IMR-90 (cell line): ENCODE measurements around the gene VPS13C. TPM values are rescaled to one million over a fixed set of nuclear protein-coding genes. Genes with fewer than 3 reads are reported as not detected.

Experiments used
- ATAC-seq: fragments of 200-7000 bp; cut with Tn5 transposase; 2 replicates; pipeline ENCODE4 v1.9.1; 2020; ENCODE audit warnings: low read depth, mild to moderate bottlenecking, moderate library complexity
- BruUV-seq: library from RNA; stranded (reverse); fragments of 400-500 nt; replicated peaks from 2 replicates; lab custom pipeline; 2021; lab: Mats Ljungman, UMichigan
- CTCF ChIA-PET: fragments of 300-600 bp; formaldehyde crosslinking; extraction: SDS; loops from one replicate; lab custom pipeline; 2021; ENCODE audit warnings: antibody characterized with exemption; lab: Yijun Ruan, JAX
- POLR2A ChIA-PET: fragments of 300-600 bp; sonication (Branson Sonifier 250); formaldehyde crosslinking; loops from one replicate; lab custom pipeline; 2022; ENCODE audit warnings: antibody characterized with exemption; ENCODE audit not compliant: unreplicated experiment; lab: Charles Lee
- DNase-seq: peaks from one replicate; pipeline ENCODE4 v3.0.0; 2013
- H2AFZ ChIP-seq: replicated peaks from 2 replicates; pipeline ENCODE3; 2013; ENCODE audit warnings: low read length, mild to moderate bottlenecking; ENCODE audit not compliant: poor library complexity
- H2AK5ac ChIP-seq: 2 replicates; pipeline ENCODE4 v1.6.1; 2013; ENCODE audit warnings: low read depth, low read length, inconsistent platforms
- H2AK9ac ChIP-seq: replicated peaks from 2 replicates; pipeline ENCODE3; 2013; ENCODE audit warnings: mild to moderate bottlenecking, low read depth, low read length, moderate library complexity; ENCODE audit not compliant: poor library complexity
- H2BK120ac ChIP-seq: 2 replicates; pipeline ENCODE4 v1.6.1; 2013; ENCODE audit warnings: low read depth, low read length, inconsistent platforms
- H2BK15ac ChIP-seq: 3 replicates; pipeline ENCODE4 v1.6.1; 2013; ENCODE audit warnings: low read depth, low read length, inconsistent platforms
- H2BK20ac ChIP-seq: 2 replicates; pipeline ENCODE4 v1.6.1; 2013; ENCODE audit warnings: low read depth, mild to moderate bottlenecking, inconsistent platforms, low read length, moderate library complexity
- H2BK5ac ChIP-seq: 2 replicates; pipeline ENCODE4 v1.6.1; 2013; ENCODE audit warnings: mild to moderate bottlenecking, low read depth, low read length, inconsistent platforms; ENCODE audit not compliant: poor library complexity, severe bottlenecking
- H3K14ac ChIP-seq: replicated peaks from 2 replicates; pipeline ENCODE4 v1.6.1; 2013; ENCODE audit warnings: low read depth, low read length, inconsistent platforms
- H3K18ac ChIP-seq: 2 replicates; pipeline ENCODE4 v1.6.1; 2013; ENCODE audit warnings: low read depth, low read length, control low read depth
- H3K23ac ChIP-seq: 2 replicates; pipeline ENCODE4 v1.6.1; 2013; ENCODE audit warnings: low read depth, low read length, inconsistent platforms
- H3K27ac ChIP-seq: 2 replicates; pipeline ENCODE4 v1.5.1; 2013; ENCODE audit warnings: mild to moderate bottlenecking, control low read depth, low read length; ENCODE audit not compliant: insufficient read depth
- H3K27me3 ChIP-seq: 2 replicates; pipeline ENCODE4 v1.6.1; 2013; ENCODE audit warnings: low read length; ENCODE audit not compliant: control insufficient read depth, insufficient read depth
- H3K36me3 ChIP-seq: 2 replicates; pipeline ENCODE4 v1.6.1; 2013; ENCODE audit warnings: low read length, mixed read lengths; ENCODE audit not compliant: control insufficient read depth, insufficient read depth
- H3K4ac ChIP-seq: 2 replicates; pipeline ENCODE4 v1.6.1; 2013; ENCODE audit warnings: low read depth, low read length, inconsistent platforms
- H3K4me1 ChIP-seq: 2 replicates; pipeline ENCODE4 v1.6.1; 2013; ENCODE audit warnings: low read length, mixed read lengths; ENCODE audit not compliant: control insufficient read depth, insufficient read depth
- H3K4me2 ChIP-seq: 2 replicates; pipeline ENCODE4 v1.6.1; 2013; ENCODE audit warnings: low read depth, mild to moderate bottlenecking, control low read depth, low read length, moderate library complexity
- H3K4me3 ChIP-seq: 2 replicates; pipeline ENCODE4 v1.5.1; 2013; ENCODE audit warnings: low read depth, mild to moderate bottlenecking, control low read depth, low read length, moderate library complexity; ENCODE audit not compliant: insufficient read depth
- H3K56ac ChIP-seq: 2 replicates; pipeline ENCODE4 v1.6.1; 2013; ENCODE audit warnings: low read length, inconsistent platforms; ENCODE audit not compliant: insufficient read depth; ENCODE audit errors: extremely low read depth
- H3K79me1 ChIP-seq, 2 experiments: 2 replicates each; pipeline ENCODE4 v1.6.1; 2013; ENCODE audit warnings: low read length in 2 of 2, inconsistent platforms in 1 of 2, low read depth in 1 of 2
- H3K9ac ChIP-seq: 2 replicates; pipeline ENCODE4 v1.6.1; 2013; ENCODE audit warnings: low read depth, low read length, control low read depth
- H3K9me1 ChIP-seq: 2 replicates; pipeline ENCODE4 v1.6.1; 2013; ENCODE audit warnings: low read length, inconsistent platforms; ENCODE audit not compliant: insufficient read depth
- H3K9me3 ChIP-seq: 2 replicates; pipeline ENCODE4 v1.6.1; 2013; ENCODE audit warnings: low read length; ENCODE audit not compliant: control insufficient read depth, insufficient read depth
- H4K20me1 ChIP-seq: 2 replicates; pipeline ENCODE4 v1.6.1; 2013; ENCODE audit warnings: low read length, inconsistent platforms; ENCODE audit not compliant: insufficient read depth
- H4K5ac ChIP-seq: 2 replicates; pipeline ENCODE4 v1.6.1; 2013; ENCODE audit warnings: mild to moderate bottlenecking, low read depth, low read length, control low read depth
- H4K8ac ChIP-seq, 2 experiments: 2 replicates each; pipeline ENCODE4 v1.6.1; 2013; ENCODE audit warnings: low read depth in 2 of 2, low read length in 2 of 2, control low read depth in 1 of 2, inconsistent platforms in 1 of 2
- H4K91ac ChIP-seq: 2 replicates; pipeline ENCODE4 v1.6.1; 2013; ENCODE audit warnings: low read depth, low read length, inconsistent platforms; ENCODE audit not compliant: insufficient read depth
- BHLHE40 ChIP-seq: fragments of 150-350 bp; IDR thresholded peaks from 2 replicates; pipeline ENCODE4 v1.6.1; 2016; ENCODE audit warnings: mild to moderate bottlenecking, low read depth, low read length
- CHD1 ChIP-seq: IDR thresholded peaks from 2 replicates; pipeline ENCODE4 v1.6.1; 2012; ENCODE audit warnings: low read depth, low read length, improper control_type of control experiment
- FOS ChIP-seq: fragments of 150-350 bp; IDR thresholded peaks from 2 replicates; pipeline ENCODE4 v1.6.1; 2016; ENCODE audit warnings: low read depth, low read length
- MAFK ChIP-seq: IDR thresholded peaks from 2 replicates; pipeline ENCODE4 v1.6.1; 2012; ENCODE audit warnings: low read depth, low read length, improper control_type of control experiment
- MAZ ChIP-seq: IDR thresholded peaks from 2 replicates; pipeline ENCODE4 v1.6.1; 2012; ENCODE audit warnings: low read depth, mild to moderate bottlenecking, low read length, improper control_type of control experiment, moderate library complexity, borderline replicate concordance
- NFE2L2 ChIP-seq: fragments of 150-350 bp; IDR thresholded peaks from 2 replicates; pipeline ENCODE4 v1.6.1; 2016; ENCODE audit warnings: low read depth, mild to moderate bottlenecking, low read length
- POLR2A ChIP-seq: IDR thresholded peaks from 2 replicates; pipeline ENCODE4 v1.6.1; 2012; ENCODE audit warnings: mild to moderate bottlenecking, low read depth, low read length
- RCOR1 ChIP-seq: IDR thresholded peaks from 2 replicates; pipeline ENCODE4 v1.6.1; 2012; ENCODE audit warnings: mild to moderate bottlenecking, low read length, improper control_type of control experiment; ENCODE audit not compliant: insufficient replicate concordance
- RFX5 ChIP-seq: IDR thresholded peaks from 2 replicates; pipeline ENCODE4 v1.8.0; 2012; ENCODE audit warnings: low read depth, mild to moderate bottlenecking, low read length, moderate library complexity
- WGBS, 2 experiments: methylation state at CpG; one replicate each; pipeline versions ENCODE4 v1.1.5 to v1.1.7; 2013; ENCODE audit warnings: missing lambda C conversion rate in 2 of 2; ENCODE audit not compliant: insufficient read length in 1 of 2; ENCODE audit errors: extremely low coverage in 2 of 2; 5-methylcytosine and 5-hydroxymethylcytosine counted together
- dilution Hi-C: fragments of 300-500 bp; cut with HindIII; formaldehyde crosslinking; loops from one replicate; pipeline ENCODE4 v1.14.3; 2018; ENCODE audit warnings: low sequenced_read_pairs; ENCODE audit not compliant: unreplicated experiment
- in situ Hi-C: fragments of 300-500 bp; cut with MboI; formaldehyde crosslinking; loops from 3 replicates; pipeline ENCODE4 v1.14.3; 2019; ENCODE audit warnings: low sequenced_read_pairs, inconsistent platforms, mixed read lengths
- intact Hi-C: fragments of 100-400 bp; cut with micrococcal nuclease; formaldehyde crosslinking; loops from 2 replicates; pipeline ENCODE4 v1.10.0; 2022
- polyA plus RNA-seq, 3 experiments: library from polyadenylated mRNA; depleted of rRNA; stranded (reverse); fragments of >200 nt; gene quantifications; 2 replicates each; pipeline ENCODE4 v1.2.3, GENCODE V29; 2012; ENCODE audit warnings: low replicate concordance in 1 of 3
- total RNA-seq: library from RNA; depleted of rRNA; stranded (reverse); fragments of >200 nt; gene quantifications from 2 replicates; pipeline ENCODE4 v1.2.3, GENCODE V29; 2012
- TF ChIP-seq, protein P1 (sequence below): conservative IDR thresholded peaks from 2 replicates; pipeline ENCODE4 v1.5.1; 2012; ENCODE audit warnings: mild to moderate bottlenecking, low read depth, low read length, improper control_type of control experiment
- TF ChIP-seq, protein P2 (sequence below): fragments of 150-350 bp; IDR thresholded peaks from 2 replicates; pipeline ENCODE4 v1.6.1; 2017; ENCODE audit warnings: mild to moderate bottlenecking, antibody characterized with exemption, low read length, low read depth
- TF ChIP-seq, protein P3 (sequence below): fragments of 150-350 bp; IDR thresholded peaks from 2 replicates; pipeline ENCODE4 v1.6.1; 2016; ENCODE audit warnings: low read depth, mild to moderate bottlenecking, low read length, moderate library complexity, borderline replicate concordance

The VPS13C gene
- total and polyA plus RNA-seq, 2 of the 4 experiments (the other 2 are of a cell fraction) = 8.1 to 32.8 TPM

DNA sequence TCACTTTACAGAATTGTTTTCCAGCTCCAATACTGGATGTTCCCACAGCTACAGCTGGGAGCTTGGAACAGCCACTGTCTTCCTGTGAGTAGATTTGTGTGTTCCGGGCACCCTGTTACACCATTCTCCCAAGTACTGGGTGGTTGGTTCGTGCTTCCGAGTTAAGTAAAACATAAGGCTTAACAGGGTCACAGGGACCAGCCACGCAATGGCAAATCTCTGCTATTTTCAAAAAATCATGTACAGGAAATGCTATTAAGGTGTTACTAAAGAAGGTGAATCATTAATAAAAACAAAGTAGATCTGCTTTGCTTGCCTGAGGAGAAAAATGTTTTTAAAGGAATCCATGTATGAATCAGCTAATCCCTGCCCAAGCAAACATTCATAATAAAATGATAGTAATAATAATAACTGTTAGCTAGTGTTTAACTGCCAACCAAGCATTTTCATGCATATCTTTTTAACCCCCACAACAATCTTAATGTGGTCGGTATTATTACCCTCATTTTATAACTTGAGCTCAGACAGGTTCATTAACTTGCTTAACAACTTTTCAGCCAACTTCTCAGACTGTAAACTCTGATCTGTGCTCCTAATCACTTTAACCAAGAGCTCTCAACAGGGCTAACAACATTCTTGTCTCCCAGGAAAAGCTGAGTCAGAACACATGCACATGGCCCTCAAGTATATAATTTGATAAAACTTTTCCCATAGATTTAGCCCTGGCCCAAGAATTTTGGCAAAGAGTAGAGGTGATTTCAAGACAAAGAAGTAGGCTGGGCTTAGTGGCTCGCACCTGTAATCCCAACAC lies 3.8 kb upstream of the VPS13C start (continued):
- TF ChIP-seq MAFK = no peak

DNA sequence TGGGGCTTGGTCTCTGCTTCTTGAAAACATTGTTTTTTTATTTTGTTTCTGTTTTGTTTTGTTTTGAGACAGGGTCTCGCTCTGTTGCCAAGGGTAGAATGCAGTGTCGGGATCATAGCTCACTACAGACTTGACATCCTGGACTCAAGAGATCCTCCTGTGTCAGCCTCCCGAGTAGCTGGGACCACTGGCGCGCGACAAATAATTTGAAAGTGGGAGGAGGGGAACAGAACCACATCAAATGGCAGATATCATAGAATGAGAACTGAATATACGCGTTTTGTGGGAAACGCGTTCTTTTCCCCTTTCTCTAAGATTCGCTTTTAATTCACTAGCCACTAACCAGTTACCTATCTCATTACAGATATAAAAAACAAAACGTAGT lies 641 bp upstream of the VPS13C start:
- Histone ChIP-seq H4K91ac (no peak overlapping the region), H3K18ac (no peak overlapping the region), H3K4ac (no peak overlapping the region), H4K8ac (peak overlapping the region in 1 of 2 experiments; percentile 72; a peak in 1 of 4 replicates), H2BK20ac (no peak overlapping the region), H2AK5ac (no peak overlapping the region), H3K36me3 (no peaks in the 10 kb centered on the region), H4K5ac (peak overlapping the region; percentile 19; the same call in 1 of the 2 replicates), H3K56ac (no peak overlapping the region), H2AK9ac (peak overlapping the region; percentile 76), H3K4me2 (peak overlapping the region; percentile 68), H3K9me1 (no peaks in the 10 kb centered on the region; the same call in 1 of the 2 replicates), H2BK120ac (no peak overlapping the region), H3K9ac (peak overlapping the region; percentile 32; the same call in 1 of the 2 replicates), H2AFZ (peak overlapping the region; percentile 100), H3K4me1 (no peaks in the 10 kb centered on the region), H3K79me1 (peaks cover 6 to 22% of the 10 kb centered on the region in 2 experiments; a peak in 2 of 4 replicates), H2BK5ac (no peak overlapping the region), H4K20me1 (no peaks in the 10 kb centered on the region), H3K23ac (0 out of 2 replicates have a peak overlapping the region, but pooled peaks have one; percentile 29), H3K14ac (peak overlapping the region; percentile 31; the same call in 1 of the 2 replicates), H3K27me3 (peaks cover 16% of the 10 kb centered on the region), H3K9me3 (no peaks in the 10 kb centered on the region), H2BK15ac (no peak overlapping the region), H3K4me3 (peak overlapping the region; percentile 88), H3K27ac (no peak overlapping the region)
- ATAC-seq (no peak), DNase-seq (no peak)
- dilution Hi-C loops = no loop called here
- WGBS, 2 experiments = no CpG with 5 or more reads among the region's 12 CpGs
- POLR2A ChIA-PET = no interaction called here
- intact Hi-C loops = loop anchor here (10.0 kb wide), 1 partner anchor 194 kb away; no protein-coding TSS in a partner anchor
- in situ Hi-C loops = no loop called here
- BruUV-seq = no TSS peak
- CTCF ChIA-PET = interaction anchor here (0.6 to 1.8 kb wide), 11 partner anchors 9 to 156 kb away, joined by 3 to 8 read pairs (median 4); no protein-coding TSS in a partner anchor
- TF ChIP-seq MAFK (no peak), CHD1 (no peak), POLR2A (no peak), FOS (no peak), BHLHE40 (no peak), NFE2L2 (no peak), MAZ (no peak), RFX5 (no peak), RCOR1 (no peak)
- TF ChIP-seq, protein P1, sequence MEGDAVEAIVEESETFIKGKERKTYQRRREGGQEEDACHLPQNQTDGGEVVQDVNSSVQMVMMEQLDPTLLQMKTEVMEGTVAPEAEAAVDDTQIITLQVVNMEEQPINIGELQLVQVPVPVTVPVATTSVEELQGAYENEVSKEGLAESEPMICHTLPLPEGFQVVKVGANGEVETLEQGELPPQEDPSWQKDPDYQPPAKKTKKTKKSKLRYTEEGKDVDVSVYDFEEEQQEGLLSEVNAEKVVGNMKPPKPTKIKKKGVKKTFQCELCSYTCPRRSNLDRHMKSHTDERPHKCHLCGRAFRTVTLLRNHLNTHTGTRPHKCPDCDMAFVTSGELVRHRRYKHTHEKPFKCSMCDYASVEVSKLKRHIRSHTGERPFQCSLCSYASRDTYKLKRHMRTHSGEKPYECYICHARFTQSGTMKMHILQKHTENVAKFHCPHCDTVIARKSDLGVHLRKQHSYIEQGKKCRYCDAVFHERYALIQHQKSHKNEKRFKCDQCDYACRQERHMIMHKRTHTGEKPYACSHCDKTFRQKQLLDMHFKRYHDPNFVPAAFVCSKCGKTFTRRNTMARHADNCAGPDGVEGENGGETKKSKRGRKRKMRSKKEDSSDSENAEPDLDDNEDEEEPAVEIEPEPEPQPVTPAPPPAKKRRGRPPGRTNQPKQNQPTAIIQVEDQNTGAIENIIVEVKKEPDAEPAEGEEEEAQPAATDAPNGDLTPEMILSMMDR = no peak
- TF ChIP-seq, protein P2, sequence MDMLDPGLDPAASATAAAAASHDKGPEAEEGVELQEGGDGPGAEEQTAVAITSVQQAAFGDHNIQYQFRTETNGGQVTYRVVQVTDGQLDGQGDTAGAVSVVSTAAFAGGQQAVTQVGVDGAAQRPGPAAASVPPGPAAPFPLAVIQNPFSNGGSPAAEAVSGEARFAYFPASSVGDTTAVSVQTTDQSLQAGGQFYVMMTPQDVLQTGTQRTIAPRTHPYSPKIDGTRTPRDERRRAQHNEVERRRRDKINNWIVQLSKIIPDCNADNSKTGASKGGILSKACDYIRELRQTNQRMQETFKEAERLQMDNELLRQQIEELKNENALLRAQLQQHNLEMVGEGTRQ = no peak
- TF ChIP-seq, protein P3, sequence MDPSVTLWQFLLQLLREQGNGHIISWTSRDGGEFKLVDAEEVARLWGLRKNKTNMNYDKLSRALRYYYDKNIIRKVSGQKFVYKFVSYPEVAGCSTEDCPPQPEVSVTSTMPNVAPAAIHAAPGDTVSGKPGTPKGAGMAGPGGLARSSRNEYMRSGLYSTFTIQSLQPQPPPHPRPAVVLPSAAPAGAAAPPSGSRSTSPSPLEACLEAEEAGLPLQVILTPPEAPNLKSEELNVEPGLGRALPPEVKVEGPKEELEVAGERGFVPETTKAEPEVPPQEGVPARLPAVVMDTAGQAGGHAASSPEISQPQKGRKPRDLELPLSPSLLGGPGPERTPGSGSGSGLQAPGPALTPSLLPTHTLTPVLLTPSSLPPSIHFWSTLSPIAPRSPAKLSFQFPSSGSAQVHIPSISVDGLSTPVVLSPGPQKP = no peak
